WTC11 (cell line): Measurements from ENCODE around the gene CALHM4. TPM values are rescaled to one million over a fixed set of nuclear protein-coding genes. Genes with fewer than 3 reads are reported as not detected.

Experiments used
- AFF4 ChIP-seq: sonication (generic); formaldehyde crosslinking; IDR thresholded peaks from 2 replicates; pipeline ENCODE4 v1.8.1; 2023; ENCODE audit warnings: mild to moderate bottlenecking, missing genetic modification reagents, borderline replicate concordance
- CTCF ChIP-seq: fragments of 200-600 bp; IDR thresholded peaks from 2 replicates; pipeline ENCODE4 v1.8.0; 2022; ENCODE audit warnings: antibody characterized with exemption
- FOXK1 ChIP-seq: sonication (generic); formaldehyde crosslinking; IDR thresholded peaks from 2 replicates; pipeline ENCODE4 v1.8.0; 2022; ENCODE audit warnings: mild to moderate bottlenecking, moderate library complexity, missing genetic modification reagents
- FOXP4 ChIP-seq: sonication (generic); formaldehyde crosslinking; IDR thresholded peaks from 2 replicates; pipeline ENCODE4 v1.8.0; 2022; ENCODE audit warnings: mild to moderate bottlenecking, missing genetic modification reagents
- NR1H2 ChIP-seq: sonication (generic); formaldehyde crosslinking; IDR thresholded peaks from 2 replicates; pipeline ENCODE4 v1.9.0; 2021; ENCODE audit warnings: mild to moderate bottlenecking, moderate library complexity, missing genetic modification reagents
- RELA ChIP-seq: sonication (generic); formaldehyde crosslinking; IDR thresholded peaks from 2 replicates; pipeline ENCODE4 v1.8.1; 2022; ENCODE audit warnings: missing genetic modification reagents, mild to moderate bottlenecking, borderline replicate concordance
- ZNF121 ChIP-seq: sonication (generic); formaldehyde crosslinking; IDR thresholded peaks from 2 replicates; pipeline ENCODE4 v1.8.0; 2023; ENCODE audit warnings: missing genetic modification reagents
- ZNF138 ChIP-seq: sonication (generic); formaldehyde crosslinking; conservative IDR thresholded peaks from 2 replicates; pipeline ENCODE4 v1.8.1; 2022; ENCODE audit warnings: mild to moderate bottlenecking, moderate library complexity, missing genetic modification reagents
- total RNA-seq: library from RNA; stranded (reverse); gene quantifications from 3 replicates; pipeline ENCODE4 v1.2.3, GENCODE V29; 2021
- TF ChIP-seq, protein P1 (sequence below): sonication (generic); formaldehyde crosslinking; IDR thresholded peaks from 2 replicates; pipeline ENCODE4 v1.8.0; 2022; ENCODE audit warnings: mild to moderate bottlenecking, missing genetic modification reagents
- TF ChIP-seq, protein P2 (sequence below): sonication (generic); formaldehyde crosslinking; IDR thresholded peaks from 2 replicates; pipeline ENCODE4 v1.8.0; 2023; ENCODE audit warnings: missing genetic modification reagents, mild to moderate bottlenecking, borderline replicate concordance

Gene CALHM4
- total RNA-seq, 1 experiment from 2014 or later = not detected

GRCh38 chr6:116531675-116532570, 21.6 kb upstream of the CALHM4 start (continued):
- TF ChIP-seq FOXP4 (CRISPR knock-in tag) (no peak), CTCF (peak; percentile 55), ZNF138 (CRISPR knock-in tag) (no peak), FOXK1 (CRISPR knock-in tag) (no peak), NR1H2 (CRISPR knock-in tag) (no peak), AFF4 (no peak), ZNF121 (CRISPR knock-in tag) (peak; percentile 76; the same call in 1 of the 2 replicates), RELA (CRISPR knock-in tag) (no peak)
- TF ChIP-seq, protein P1, sequence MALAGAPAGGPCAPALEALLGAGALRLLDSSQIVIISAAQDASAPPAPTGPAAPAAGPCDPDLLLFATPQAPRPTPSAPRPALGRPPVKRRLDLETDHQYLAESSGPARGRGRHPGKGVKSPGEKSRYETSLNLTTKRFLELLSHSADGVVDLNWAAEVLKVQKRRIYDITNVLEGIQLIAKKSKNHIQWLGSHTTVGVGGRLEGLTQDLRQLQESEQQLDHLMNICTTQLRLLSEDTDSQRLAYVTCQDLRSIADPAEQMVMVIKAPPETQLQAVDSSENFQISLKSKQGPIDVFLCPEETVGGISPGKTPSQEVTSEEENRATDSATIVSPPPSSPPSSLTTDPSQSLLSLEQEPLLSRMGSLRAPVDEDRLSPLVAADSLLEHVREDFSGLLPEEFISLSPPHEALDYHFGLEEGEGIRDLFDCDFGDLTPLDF (CRISPR knock-in tag) = no peak
- TF ChIP-seq, protein P2, sequence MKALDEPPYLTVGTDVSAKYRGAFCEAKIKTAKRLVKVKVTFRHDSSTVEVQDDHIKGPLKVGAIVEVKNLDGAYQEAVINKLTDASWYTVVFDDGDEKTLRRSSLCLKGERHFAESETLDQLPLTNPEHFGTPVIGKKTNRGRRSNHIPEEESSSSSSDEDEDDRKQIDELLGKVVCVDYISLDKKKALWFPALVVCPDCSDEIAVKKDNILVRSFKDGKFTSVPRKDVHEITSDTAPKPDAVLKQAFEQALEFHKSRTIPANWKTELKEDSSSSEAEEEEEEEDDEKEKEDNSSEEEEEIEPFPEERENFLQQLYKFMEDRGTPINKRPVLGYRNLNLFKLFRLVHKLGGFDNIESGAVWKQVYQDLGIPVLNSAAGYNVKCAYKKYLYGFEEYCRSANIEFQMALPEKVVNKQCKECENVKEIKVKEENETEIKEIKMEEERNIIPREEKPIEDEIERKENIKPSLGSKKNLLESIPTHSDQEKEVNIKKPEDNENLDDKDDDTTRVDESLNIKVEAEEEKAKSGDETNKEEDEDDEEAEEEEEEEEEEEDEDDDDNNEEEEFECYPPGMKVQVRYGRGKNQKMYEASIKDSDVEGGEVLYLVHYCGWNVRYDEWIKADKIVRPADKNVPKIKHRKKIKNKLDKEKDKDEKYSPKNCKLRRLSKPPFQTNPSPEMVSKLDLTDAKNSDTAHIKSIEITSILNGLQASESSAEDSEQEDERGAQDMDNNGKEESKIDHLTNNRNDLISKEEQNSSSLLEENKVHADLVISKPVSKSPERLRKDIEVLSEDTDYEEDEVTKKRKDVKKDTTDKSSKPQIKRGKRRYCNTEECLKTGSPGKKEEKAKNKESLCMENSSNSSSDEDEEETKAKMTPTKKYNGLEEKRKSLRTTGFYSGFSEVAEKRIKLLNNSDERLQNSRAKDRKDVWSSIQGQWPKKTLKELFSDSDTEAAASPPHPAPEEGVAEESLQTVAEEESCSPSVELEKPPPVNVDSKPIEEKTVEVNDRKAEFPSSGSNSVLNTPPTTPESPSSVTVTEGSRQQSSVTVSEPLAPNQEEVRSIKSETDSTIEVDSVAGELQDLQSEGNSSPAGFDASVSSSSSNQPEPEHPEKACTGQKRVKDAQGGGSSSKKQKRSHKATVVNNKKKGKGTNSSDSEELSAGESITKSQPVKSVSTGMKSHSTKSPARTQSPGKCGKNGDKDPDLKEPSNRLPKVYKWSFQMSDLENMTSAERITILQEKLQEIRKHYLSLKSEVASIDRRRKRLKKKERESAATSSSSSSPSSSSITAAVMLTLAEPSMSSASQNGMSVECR (CRISPR knock-in tag) = no peak
